ENCODE data around the gene ANKRD39. TPM values are rescaled to one million over a fixed set of nuclear protein-coding genes. Genes with fewer than 3 reads are reported as not detected.
"Not testable (repeated sequence)": the region's sequence is repeated elsewhere in the genome, so short reads cannot be mapped to it uniquely, and the experiment has no call there.

The ANKRD39 gene
- total RNA-seq, 1 donor from 2014 or later = 5.6 TPM

DNA sequence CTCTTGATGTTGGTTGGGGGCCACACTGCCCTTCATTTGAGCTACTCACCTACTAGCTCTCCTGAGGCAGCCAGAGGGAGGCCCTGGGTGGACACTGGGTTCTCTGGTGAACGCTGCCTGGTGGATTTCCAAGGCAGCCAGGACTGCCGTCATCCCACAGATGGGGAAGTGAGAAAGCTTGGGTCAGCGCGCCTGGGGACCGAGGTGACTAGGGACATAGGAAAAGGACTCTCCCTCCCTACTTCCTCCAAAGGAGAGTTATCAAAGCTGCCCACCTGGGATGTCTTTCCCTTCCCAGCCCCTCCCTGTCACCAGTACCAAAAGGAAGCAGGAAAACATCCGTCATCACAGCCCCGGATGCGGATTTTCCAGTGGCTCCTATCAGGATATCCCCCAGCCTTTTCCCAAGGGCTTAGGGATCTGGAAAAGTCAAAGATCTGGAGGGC lies 15.9 kb upstream of the ANKRD39 start:
- DNase-seq (ENCODE audit: low read depth in 2 of 2) = peak; percentile 32 to 52

DNA sequence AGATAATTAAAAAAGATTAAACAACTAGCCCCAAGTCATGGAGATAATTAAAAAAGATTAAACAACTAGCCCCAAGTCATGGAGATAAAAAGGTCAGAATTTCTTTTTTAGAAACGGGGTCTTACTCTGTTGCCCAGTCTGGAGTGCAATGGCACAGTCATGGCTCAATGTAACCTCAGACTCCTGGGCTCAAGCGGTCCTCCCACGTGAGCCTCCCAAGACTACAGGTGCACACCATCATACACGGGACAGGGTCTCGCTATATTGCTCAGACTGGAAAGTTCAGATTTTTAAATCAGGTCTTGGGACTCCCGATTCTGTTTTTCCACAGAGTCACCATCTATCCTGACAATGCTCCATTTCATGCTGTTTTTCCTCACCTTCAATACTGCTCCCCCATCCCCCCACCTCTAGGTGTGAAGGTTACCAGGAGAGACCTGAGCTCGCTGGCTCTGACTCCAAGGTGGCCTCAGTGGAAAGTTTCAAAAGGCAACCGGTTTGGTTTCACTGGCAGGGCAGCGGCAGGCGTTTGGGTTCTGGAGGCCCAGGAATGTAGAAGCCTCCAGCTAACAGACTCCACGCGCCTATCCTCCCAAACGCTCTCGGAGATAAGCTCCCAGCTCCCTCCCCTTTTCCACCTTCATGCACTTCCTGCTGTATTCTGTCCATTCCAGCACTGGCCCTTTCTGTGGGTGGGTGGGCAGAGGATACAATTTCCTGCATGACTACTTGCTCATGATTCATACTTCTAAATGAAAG lies 15.0 kb upstream of the ANKRD39 start:
- DNase-seq (ENCODE audit: low read depth in 2 of 2) = peak in 1 of 2 donors; percentile 51

- DNase-seq (ENCODE audit: low read depth in 2 of 2) = no peak
Observed at GRCh38 chr2:96870626-96871255, 12.9 kb upstream of the ANKRD39 start.

GRCh38 chr2:96869822-96870625 lies 12.2 kb upstream of the ANKRD39 start, which contains the start of gene SEMA4C:
SEMA4C (minus strand) TSS chr2:96870080; CDS start chr2:96867886, 2,194 bp downstream.
- peak in 1 of 2 donors; percentile 46 for DNase-seq (ENCODE audit: low read depth in 2 of 2)

DNA sequence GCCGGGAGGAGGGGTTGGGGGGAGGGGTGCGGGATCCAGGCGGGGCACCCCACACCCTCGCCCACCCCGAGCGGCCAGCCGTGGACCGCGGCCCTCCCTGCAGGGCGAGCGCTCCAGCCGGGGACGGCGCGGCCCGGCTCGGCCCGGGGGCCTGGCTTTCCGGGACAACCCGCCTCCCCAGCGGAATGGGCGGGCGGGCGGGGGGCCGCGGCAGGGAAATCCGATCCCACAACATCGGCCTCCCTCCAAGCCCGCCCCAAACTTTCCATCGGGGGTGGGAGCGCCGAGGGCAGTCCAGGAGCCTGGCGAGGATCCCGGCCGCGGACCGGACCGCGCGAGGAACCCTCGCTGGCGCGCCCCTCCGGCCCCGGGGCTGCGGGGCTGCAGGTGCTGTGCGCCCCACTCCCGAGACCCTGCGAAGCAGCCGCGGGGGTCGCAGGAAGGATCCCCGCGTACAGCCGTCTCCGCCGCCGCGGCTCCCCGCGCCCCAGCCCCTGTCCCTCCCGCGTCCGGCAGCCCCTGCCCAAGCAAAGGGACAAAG lies 11.5 kb upstream of the ANKRD39 start:
- peak; percentile 64 to 76 for DNase-seq (ENCODE audit: low read depth in 2 of 2)

GRCh38 chr2:96868555-96869280 lies 10.9 kb upstream of the ANKRD39 start:
- DNase-seq (ENCODE audit: low read depth in 2 of 2) = peak in 1 of 2 donors; percentile 76

DNA sequence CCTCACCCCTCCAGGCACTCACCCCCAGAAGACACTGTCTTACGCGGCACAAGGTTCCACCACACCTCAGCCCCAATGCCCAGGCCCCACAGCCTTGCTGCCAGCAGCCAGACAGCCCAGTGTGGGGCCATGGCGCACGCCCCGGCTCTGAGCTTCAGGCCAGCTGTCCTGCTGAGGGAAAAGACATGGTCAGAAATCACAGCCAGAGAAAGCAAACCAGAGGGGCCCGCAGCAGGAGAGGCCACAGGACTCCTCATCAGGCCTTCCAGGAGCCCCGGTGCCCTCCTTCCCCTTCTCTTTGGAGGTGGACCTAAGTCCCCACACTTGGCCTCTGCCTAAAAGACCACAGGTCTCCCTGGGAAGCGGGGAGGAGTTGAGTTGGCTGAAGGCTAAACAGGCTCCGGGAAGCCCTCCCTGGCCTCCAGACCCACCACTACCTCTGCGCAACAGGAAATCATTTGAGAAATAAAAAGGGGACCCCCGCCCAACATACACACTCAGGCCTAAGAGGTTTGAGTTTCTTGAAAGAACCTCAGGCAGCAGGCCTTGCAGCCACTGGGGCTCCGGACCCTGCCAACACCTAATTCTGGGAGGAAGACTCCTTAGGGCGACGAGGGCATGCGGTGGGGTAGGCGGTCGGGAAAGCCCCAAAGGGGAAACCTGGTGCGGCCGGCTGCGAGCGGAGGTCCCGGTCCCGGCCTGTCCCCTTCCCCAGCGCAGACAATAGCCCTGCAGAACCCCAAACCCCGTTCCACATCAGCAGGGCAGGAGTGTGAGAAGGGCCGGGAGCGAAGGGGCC lies 10.1 kb upstream of the ANKRD39 start:
- no peak for DNase-seq (ENCODE audit: low read depth in 2 of 2)

- DNase-seq (ENCODE audit: low read depth in 2 of 2) = peak in 1 of 2 donors; percentile 37
Observed at GRCh38 chr2:96866986-96867755, 9.4 kb upstream of the ANKRD39 start.

GRCh38 chr2:96866586-96866985 lies 8.8 kb upstream of the ANKRD39 start:
- peak in 1 of 2 donors; percentile 60 for DNase-seq (ENCODE audit: low read depth in 2 of 2)

DNA sequence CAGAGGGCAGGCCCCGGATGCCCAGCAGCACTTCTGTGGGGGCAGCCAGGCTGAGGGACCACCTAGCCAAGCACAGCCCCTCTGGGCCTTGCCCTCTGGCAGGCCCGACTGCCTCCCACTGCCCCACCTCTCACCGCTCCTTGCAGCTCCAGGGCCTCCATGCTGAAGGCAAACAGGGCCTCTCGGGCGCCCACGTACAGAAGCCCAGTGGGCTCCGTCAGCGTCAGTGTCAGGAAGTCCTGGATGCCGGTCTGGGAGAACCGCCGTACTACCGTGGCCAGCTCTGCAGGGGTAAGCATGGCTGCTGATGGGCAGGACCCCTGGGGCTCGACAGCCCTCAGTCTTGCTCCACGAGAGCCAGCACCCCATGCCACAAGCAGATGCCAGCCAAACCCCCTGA lies 8.3 kb upstream of the ANKRD39 start:
- DNase-seq (ENCODE audit: low read depth in 2 of 2) = no peak

DNA sequence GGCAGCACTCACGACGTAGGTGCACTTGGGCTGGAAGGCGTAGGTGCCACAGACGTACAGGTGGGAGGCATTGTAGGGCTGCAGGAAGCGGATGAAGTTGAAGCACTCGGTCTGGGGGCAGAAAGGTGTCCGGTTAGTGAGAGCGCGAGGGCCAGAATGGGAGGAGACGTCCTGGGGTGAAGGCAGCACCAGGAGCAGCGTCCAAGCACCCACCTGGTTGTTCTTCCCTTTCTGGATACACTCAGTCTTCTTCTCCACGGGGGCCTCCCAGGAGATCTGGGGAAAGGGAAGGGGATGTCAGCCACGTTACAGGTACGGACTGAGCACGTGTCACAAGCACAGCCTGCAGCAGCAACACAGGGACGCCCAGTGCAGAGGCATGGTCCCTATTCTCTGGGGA lies 7.8 kb upstream of the ANKRD39 start:
- DNase-seq (ENCODE audit: low read depth in 2 of 2) = no peak

DNA sequence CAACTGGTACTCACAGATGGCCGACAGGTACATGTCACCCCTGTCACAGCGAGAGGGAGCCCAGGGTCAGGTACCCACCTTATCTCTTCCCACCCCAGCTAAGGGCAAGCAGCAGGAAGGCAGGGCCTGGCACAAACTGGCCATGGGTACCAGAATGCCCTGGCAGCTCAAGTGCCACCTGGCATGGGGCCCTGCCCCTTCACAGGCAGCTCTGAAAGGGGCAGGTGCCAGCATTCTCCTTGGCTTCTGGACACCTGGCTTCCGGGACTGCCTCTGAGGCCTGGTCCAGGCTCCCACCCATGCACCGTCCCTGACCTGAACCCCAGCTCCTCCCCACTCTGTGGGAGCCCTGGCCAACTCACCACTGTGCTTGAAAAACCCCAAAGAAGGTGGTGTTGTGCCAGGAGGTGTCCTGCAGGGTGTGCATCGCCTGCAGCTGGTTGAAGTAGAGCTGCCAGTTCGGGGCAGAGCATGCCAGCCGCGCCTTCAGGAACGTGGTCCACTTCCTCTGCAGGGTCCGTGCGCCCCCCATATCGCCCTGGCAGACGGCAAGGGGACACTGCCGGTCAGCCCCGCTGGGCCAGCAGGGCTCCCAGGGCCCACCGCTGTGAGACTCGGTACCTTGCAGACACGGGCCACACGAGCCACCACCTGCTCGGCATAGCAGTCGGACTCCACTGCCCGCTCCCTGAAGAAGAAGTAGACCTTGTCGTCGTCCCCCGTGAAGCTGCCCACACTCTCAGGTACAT lies 6.7 kb upstream of the ANKRD39 start:
- no peak for DNase-seq (ENCODE audit: low read depth in 2 of 2)

DNA sequence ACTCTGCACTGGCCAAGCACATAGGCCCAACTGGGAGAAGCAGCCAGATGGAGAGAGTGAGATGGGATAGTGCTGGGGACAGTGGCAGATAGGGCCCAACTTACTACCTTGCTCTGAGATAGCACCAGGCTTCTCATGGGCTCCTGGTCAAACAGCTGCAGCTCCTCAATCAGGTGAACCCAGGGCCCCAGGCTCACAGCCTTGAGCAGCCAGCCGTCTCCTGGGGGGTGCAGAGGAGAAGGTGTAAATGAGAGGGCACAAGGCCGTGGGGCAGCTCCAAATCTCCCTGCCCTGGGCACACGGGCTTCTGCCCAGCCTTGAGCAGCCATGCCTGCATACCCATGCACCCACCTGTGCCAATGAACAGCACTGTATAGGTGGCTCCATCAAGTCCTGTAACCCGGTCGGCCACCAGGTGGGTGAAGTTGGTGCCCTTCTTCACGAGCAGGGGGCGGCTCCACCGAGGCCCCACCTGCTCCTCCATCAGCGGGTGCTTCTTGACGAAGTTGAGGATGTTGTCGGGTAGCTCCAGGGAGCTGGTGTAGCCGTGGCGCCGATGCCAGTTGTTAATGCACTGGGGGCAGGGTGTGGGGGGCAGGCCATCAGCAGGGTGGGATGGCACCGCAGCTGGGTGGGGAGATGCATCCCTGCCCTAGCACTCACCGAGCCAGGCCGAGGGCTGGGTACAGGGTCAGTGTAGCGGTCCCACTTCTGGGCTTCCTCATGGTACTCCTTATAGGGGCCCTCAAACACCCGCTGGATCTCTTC lies 5.9 kb upstream of the ANKRD39 start:
- no peak for DNase-seq (ENCODE audit: low read depth in 2 of 2)

DNA sequence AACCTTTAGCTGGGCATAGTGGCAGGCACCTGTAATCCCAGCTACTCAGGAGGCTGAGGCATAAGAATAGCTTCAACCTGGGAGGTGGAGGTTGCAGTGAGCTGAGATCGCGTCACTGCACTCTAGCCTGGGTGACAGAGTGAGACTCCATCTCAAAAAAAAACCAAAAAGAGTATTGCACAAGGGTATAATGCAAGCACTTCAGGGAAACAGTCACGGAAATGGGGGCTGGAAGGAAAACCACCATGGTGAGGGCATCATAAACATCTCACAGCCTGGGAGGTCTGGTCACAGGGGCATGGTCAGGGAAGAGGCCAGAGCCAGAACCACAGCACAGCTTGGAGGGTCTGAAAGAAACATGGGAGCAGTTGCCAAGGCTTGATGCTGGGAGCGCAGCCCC lies 5.2 kb upstream of the ANKRD39 start:
- DNase-seq (ENCODE audit: low read depth in 2 of 2) = not testable (repeated sequence)

DNA sequence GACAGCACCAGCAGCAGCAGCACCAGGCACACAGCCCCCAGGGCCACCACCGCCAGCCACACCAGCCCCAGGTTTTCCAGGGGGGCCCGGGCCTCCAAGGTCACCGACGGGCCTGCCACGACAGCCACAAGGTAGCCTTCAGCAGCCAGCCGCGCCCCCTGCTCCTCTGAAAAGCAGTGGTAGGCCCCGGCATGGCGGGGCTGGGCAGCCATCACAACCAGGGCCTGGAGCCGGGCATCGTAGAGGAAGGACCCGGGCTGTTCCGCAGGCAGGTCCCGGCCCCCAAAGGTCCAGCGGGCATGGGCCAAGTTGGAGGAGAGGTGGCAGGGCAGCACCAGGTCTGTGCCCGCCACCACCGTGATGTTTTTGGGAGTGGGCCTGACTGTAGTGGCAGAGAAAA lies 3.3 kb upstream of the ANKRD39 start:
- no peak for DNase-seq (ENCODE audit: low read depth in 2 of 2)

DNA sequence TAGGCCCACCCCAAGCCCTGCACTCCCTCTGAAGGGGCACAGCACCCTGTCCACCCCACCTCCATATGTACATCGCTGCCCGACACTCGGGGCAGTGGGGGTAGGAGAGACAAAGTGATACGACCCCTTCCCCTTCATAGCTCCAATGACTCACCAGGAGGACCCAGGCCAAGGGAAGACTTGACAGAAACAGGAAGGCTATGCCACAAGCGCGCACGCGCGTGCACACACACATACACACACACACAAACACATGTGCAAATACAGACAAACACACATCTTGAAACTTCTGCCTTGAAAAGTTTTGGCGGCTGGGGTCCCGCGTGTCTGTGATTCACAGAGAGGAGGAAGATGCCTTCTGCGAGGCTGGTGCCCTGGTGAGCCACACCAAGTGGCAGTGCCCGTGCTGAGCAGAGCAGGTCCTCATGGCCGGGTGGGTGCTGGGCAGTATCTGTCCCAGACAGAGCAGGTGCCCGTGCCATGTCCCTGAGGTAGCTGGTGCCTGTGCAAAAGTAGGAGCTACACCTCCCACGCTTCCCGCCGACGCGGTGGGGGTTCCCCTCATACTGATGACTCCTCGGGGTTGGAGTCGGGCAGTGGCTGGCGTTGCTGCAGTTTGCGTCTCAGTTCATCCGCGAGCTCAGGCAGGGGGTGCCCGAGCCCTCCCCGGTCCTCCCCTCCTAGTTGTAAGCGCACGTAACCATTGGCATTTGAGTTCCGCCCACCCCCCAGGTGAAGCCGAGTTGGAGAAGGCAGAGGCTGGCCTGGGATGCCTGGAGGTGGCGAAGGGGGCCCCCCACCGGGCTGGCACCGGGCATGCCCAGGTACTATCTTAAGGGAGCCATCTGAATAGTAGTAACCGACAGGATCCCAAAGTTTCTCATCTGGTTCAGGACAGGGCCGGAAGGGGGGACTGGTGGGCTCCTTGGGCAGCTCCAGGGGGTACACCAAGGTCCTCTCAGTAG lies 2.5 kb upstream of the ANKRD39 start:
- no peak for DNase-seq (ENCODE audit: low read depth in 2 of 2)

DNA sequence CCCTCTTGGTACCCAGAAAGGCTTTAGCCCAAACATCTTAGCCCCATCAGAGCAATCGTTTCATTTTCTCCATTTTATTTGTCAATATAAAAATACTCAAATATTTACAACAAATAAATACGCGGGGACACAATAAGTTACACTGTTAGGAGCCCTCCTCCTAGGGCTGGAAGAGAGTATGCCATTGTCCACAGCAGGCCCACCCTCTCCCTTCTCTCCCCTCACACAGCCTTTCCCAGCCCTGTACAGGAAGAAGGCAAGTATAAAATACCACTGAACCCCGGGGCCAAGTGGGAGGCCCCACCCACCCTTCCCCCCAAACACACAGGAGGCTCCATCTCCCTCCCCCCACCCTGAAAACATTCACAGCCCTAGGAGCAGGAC lies 1.9 kb upstream of the ANKRD39 start:
- DNase-seq (ENCODE audit: low read depth in 2 of 2) = no peak
